ENCODE measurements around the gene C1GALT1. TPM values are rescaled to one million over a fixed set of nuclear protein-coding genes. Genes with fewer than 3 reads are reported as not detected.

The C1GALT1 gene
- total RNA-seq, 1 experiment from 2014 or later = 106 TPM

DNA sequence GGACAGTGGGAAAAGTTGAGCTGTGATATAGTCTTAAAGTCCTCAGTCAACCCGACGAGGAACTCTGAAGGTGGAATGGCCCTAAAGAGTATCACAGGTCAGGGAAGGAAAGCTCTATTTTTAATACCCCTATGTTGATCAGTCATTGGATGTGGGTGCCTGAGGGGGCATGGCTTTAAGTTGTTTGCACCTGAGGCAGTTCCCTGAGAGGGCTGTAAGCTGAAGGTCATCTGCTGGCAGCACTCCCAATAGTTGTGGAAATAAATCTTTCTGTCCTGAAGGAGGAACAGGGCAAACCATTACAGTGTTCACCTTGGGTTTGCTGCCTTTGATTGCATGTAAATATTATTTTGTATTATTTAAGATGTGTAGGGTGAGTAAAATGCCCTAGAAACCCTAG, 17.8 kb upstream of the C1GALT1 start (continued):
- TF ChIP-seq, protein P1, sequence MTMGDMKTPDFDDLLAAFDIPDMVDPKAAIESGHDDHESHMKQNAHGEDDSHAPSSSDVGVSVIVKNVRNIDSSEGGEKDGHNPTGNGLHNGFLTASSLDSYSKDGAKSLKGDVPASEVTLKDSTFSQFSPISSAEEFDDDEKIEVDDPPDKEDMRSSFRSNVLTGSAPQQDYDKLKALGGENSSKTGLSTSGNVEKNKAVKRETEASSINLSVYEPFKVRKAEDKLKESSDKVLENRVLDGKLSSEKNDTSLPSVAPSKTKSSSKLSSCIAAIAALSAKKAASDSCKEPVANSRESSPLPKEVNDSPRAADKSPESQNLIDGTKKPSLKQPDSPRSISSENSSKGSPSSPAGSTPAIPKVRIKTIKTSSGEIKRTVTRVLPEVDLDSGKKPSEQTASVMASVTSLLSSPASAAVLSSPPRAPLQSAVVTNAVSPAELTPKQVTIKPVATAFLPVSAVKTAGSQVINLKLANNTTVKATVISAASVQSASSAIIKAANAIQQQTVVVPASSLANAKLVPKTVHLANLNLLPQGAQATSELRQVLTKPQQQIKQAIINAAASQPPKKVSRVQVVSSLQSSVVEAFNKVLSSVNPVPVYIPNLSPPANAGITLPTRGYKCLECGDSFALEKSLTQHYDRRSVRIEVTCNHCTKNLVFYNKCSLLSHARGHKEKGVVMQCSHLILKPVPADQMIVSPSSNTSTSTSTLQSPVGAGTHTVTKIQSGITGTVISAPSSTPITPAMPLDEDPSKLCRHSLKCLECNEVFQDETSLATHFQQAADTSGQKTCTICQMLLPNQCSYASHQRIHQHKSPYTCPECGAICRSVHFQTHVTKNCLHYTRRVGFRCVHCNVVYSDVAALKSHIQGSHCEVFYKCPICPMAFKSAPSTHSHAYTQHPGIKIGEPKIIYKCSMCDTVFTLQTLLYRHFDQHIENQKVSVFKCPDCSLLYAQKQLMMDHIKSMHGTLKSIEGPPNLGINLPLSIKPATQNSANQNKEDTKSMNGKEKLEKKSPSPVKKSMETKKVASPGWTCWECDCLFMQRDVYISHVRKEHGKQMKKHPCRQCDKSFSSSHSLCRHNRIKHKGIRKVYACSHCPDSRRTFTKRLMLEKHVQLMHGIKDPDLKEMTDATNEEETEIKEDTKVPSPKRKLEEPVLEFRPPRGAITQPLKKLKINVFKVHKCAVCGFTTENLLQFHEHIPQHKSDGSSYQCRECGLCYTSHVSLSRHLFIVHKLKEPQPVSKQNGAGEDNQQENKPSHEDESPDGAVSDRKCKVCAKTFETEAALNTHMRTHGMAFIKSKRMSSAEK (CRISPR knock-in tag; IDR thresholded peaks at IDR 0.05; ENCODE audit: borderline replicate concordance) = no peak
- no peak for TF ChIP-seq SMAD3 (CRISPR knock-in tag; IDR thresholded peaks at IDR 0.05; ENCODE audit: borderline replicate concordance)
- TF ChIP-seq, protein P2, sequence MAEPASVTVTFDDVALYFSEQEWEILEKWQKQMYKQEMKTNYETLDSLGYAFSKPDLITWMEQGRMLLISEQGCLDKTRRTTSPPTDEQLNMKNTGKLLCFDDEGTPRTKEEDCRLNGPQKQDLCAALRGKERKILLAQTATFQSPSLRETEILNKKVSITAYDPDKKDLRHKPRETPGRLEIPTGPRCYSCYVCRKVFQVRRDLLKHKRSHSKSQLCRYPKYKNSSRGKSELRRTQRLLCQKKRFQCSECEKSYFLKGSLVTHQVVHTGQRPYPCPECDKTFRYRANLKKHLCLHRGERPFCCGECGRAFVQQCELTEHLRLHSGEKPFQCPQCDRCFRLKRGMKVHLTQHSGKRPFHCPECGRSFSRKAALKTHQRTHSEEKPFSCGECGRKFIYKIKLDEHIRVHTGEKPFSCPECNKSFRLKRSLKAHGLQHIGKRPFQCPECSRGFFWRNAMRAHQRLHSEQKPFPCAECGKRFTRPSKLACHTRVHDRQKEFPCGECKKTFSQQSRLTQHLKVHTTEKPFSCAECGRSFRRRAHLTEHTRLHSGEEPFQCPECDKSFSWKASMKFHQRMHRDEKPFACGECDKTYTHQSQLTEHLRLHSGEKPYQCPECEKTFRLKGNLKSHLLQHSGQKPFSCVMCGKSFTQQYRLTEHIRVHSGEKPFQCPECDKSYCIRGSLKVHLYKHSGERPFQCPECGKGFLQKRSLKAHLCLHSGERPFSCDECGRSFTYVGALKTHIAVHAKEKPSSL (CRISPR knock-in tag; conservative IDR thresholded peaks at IDR 0.05) = no peak
- TF ChIP-seq, protein P3, sequence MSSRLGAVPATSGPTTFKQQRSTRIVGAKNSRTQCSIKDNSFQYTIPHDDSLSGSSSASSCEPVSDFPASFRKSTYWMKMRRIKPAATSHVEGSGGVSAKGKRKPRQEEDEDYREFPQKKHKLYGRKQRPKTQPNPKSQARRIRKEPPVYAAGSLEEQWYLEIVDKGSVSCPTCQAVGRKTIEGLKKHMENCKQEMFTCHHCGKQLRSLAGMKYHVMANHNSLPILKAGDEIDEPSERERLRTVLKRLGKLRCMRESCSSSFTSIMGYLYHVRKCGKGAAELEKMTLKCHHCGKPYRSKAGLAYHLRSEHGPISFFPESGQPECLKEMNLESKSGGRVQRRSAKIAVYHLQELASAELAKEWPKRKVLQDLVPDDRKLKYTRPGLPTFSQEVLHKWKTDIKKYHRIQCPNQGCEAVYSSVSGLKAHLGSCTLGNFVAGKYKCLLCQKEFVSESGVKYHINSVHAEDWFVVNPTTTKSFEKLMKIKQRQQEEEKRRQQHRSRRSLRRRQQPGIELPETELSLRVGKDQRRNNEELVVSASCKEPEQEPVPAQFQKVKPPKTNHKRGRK (CRISPR knock-in tag; IDR thresholded peaks at IDR 0.05; ENCODE audit: borderline replicate concordance) = no peak
- TF ChIP-seq FOXJ3 (CRISPR knock-in tag; IDR thresholded peaks at IDR 0.05; ENCODE audit: borderline replicate concordance) = no peak
- no peak for TF ChIP-seq ZNF138 (CRISPR knock-in tag; conservative IDR thresholded peaks at IDR 0.05)
- TF ChIP-seq SP1 (CRISPR knock-in tag; conservative IDR thresholded peaks at IDR 0.05) = no peak
- TF ChIP-seq NFATC4 (CRISPR knock-in tag; IDR thresholded peaks at IDR 0.05) = no peak
- TF ChIP-seq, protein P4, sequence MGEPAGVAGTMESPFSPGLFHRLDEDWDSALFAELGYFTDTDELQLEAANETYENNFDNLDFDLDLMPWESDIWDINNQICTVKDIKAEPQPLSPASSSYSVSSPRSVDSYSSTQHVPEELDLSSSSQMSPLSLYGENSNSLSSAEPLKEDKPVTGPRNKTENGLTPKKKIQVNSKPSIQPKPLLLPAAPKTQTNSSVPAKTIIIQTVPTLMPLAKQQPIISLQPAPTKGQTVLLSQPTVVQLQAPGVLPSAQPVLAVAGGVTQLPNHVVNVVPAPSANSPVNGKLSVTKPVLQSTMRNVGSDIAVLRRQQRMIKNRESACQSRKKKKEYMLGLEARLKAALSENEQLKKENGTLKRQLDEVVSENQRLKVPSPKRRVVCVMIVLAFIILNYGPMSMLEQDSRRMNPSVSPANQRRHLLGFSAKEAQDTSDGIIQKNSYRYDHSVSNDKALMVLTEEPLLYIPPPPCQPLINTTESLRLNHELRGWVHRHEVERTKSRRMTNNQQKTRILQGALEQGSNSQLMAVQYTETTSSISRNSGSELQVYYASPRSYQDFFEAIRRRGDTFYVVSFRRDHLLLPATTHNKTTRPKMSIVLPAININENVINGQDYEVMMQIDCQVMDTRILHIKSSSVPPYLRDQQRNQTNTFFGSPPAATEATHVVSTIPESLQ (CRISPR knock-in tag; IDR thresholded peaks at IDR 0.05) = no peak
- TF ChIP-seq, protein P5, sequence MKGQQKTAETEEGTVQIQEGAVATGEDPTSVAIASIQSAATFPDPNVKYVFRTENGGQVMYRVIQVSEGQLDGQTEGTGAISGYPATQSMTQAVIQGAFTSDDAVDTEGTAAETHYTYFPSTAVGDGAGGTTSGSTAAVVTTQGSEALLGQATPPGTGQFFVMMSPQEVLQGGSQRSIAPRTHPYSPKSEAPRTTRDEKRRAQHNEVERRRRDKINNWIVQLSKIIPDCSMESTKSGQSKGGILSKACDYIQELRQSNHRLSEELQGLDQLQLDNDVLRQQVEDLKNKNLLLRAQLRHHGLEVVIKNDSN (CRISPR knock-in tag; IDR thresholded peaks at IDR 0.05) = no peak
- TF ChIP-seq KAT7 (CRISPR knock-in tag; IDR thresholded peaks at IDR 0.05; ENCODE audit: borderline replicate concordance) = no peak
- TF ChIP-seq, protein P6, sequence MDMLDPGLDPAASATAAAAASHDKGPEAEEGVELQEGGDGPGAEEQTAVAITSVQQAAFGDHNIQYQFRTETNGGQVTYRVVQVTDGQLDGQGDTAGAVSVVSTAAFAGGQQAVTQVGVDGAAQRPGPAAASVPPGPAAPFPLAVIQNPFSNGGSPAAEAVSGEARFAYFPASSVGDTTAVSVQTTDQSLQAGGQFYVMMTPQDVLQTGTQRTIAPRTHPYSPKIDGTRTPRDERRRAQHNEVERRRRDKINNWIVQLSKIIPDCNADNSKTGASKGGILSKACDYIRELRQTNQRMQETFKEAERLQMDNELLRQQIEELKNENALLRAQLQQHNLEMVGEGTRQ (CRISPR knock-in tag; IDR thresholded peaks at IDR 0.05) = no peak

DNA sequence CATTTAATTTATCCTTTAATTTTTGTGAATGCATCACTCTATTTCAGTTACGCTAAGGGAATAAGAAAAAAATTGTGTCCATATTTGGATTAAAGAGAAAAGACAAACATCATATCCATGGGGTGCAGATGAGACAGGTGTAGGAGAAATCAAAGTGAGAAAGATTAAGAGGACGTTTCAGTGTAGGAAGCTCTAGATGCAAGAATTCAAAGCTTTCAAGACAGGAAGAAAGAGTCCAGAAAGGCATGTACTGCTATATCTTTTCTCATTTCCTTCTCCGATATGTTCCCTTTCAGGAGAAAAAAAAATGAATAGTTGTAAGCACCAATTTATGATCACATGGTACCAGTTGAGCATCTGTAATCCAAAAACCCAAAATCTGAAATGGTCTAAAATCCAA, 17.0 kb upstream of the C1GALT1 start:
- no peak overlapping the region for H3K27ac Mint-ChIP-seq
- H3K4me3 Mint-ChIP-seq = no peak overlapping the region
- ChIA-PET POLR2A (no interaction called here), CTCF (no interaction called here)
- H3K36me3 Mint-ChIP-seq = no peaks in the 10 kb centered on the region
- H3K27me3 Mint-ChIP-seq (ENCODE audit: low read depth) = no peaks in the 10 kb centered on the region; the same call in 1 of the 2 replicates
- no peak for ATAC-seq
- H3K4me1 Mint-ChIP-seq = peaks cover 7% of the 10 kb centered on the region
- DNase-seq (ENCODE audit: low spot score) = no peak
- H3K9me3 Mint-ChIP-seq = peaks cover 6% of the 10 kb centered on the region; the same call in 1 of the 2 replicates
- TF ChIP-seq GRHL2 (CRISPR knock-in tag; IDR thresholded peaks at IDR 0.05; ENCODE audit: insufficient replicate concordance, severe bottlenecking) = no peak
- TF ChIP-seq, protein P7, sequence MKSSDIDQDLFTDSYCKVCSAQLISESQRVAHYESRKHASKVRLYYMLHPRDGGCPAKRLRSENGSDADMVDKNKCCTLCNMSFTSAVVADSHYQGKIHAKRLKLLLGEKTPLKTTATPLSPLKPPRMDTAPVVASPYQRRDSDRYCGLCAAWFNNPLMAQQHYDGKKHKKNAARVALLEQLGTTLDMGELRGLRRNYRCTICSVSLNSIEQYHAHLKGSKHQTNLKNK (CRISPR knock-in tag; IDR thresholded peaks at IDR 0.05) = no peak
- TF ChIP-seq, protein P8, sequence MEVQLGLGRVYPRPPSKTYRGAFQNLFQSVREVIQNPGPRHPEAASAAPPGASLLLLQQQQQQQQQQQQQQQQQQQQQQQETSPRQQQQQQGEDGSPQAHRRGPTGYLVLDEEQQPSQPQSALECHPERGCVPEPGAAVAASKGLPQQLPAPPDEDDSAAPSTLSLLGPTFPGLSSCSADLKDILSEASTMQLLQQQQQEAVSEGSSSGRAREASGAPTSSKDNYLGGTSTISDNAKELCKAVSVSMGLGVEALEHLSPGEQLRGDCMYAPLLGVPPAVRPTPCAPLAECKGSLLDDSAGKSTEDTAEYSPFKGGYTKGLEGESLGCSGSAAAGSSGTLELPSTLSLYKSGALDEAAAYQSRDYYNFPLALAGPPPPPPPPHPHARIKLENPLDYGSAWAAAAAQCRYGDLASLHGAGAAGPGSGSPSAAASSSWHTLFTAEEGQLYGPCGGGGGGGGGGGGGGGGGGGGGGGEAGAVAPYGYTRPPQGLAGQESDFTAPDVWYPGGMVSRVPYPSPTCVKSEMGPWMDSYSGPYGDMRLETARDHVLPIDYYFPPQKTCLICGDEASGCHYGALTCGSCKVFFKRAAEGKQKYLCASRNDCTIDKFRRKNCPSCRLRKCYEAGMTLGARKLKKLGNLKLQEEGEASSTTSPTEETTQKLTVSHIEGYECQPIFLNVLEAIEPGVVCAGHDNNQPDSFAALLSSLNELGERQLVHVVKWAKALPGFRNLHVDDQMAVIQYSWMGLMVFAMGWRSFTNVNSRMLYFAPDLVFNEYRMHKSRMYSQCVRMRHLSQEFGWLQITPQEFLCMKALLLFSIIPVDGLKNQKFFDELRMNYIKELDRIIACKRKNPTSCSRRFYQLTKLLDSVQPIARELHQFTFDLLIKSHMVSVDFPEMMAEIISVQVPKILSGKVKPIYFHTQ (CRISPR knock-in tag; IDR thresholded peaks at IDR 0.05) = no peak
- no peak for TF ChIP-seq ZNF232 (CRISPR knock-in tag; IDR thresholded peaks at IDR 0.05)
- TF ChIP-seq MYBL2 (CRISPR knock-in tag; IDR thresholded peaks at IDR 0.05) = no peak
- no peak for TF ChIP-seq NR1H2 (CRISPR knock-in tag; IDR thresholded peaks at IDR 0.05)
- TF ChIP-seq, protein P9, sequence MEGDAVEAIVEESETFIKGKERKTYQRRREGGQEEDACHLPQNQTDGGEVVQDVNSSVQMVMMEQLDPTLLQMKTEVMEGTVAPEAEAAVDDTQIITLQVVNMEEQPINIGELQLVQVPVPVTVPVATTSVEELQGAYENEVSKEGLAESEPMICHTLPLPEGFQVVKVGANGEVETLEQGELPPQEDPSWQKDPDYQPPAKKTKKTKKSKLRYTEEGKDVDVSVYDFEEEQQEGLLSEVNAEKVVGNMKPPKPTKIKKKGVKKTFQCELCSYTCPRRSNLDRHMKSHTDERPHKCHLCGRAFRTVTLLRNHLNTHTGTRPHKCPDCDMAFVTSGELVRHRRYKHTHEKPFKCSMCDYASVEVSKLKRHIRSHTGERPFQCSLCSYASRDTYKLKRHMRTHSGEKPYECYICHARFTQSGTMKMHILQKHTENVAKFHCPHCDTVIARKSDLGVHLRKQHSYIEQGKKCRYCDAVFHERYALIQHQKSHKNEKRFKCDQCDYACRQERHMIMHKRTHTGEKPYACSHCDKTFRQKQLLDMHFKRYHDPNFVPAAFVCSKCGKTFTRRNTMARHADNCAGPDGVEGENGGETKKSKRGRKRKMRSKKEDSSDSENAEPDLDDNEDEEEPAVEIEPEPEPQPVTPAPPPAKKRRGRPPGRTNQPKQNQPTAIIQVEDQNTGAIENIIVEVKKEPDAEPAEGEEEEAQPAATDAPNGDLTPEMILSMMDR (IDR thresholded peaks at IDR 0.05) = no peak

Data from WTC11 (cell line).